GM12878 (cell line): ENCODE measurements around the gene SLC45A1.

Source experiments
- CTCF ChIP-seq, 3 experiments: IDR thresholded peaks in 2 of 3; conservative IDR thresholded peaks in 1 of 3; 2 replicates each; pipeline ENCODE4 v1.5.1; 2011; ENCODE audit warnings: low read depth in 3 of 3, low read length in 3 of 3, mild to moderate bottlenecking in 3 of 3, control low read depth in 2 of 3, moderate library complexity in 2 of 3, inconsistent platforms in 1 of 3, mixed read lengths in 1 of 3; ENCODE audit not compliant: control insufficient read depth in 2 of 3, insufficient read depth in 1 of 3; ENCODE audit errors: extremely low read depth in 1 of 3
- EP300 ChIP-seq, 2 experiments: fragments of 150-350 bp in 1 of 2; IDR thresholded peaks; 2 replicates each; pipeline ENCODE4 v1.6.1; 2011 to 2012; ENCODE audit warnings: low read depth in 2 of 2, low read length in 2 of 2, borderline replicate concordance in 1 of 2, improper control_type of control experiment in 1 of 2, inconsistent platforms in 1 of 2; ENCODE audit not compliant: control insufficient read depth in 1 of 2
- EZH2 ChIP-seq: IDR thresholded peaks from 2 replicates; pipeline ENCODE4 v1.6.1; 2012; ENCODE audit warnings: low read depth, mild to moderate bottlenecking, control low read depth, inconsistent platforms, low read length, borderline replicate concordance; ENCODE audit not compliant: control insufficient read depth
- HCFC1 ChIP-seq: fragments of 150-350 bp; IDR thresholded peaks from 2 replicates; pipeline ENCODE4 v1.6.1; 2014; ENCODE audit warnings: low read length
- JUND ChIP-seq: IDR thresholded peaks from 2 replicates; pipeline ENCODE4 v1.6.1; 2012; ENCODE audit warnings: low read depth, mild to moderate bottlenecking, low read length, improper control_type of control experiment, moderate library complexity
- MEF2B ChIP-seq: fragments of 450-650 bp; IDR thresholded peaks from 2 replicates; pipeline ENCODE4 v1.6.1; 2018; ENCODE audit warnings: mild to moderate bottlenecking, moderate library complexity; ENCODE audit not compliant: partially characterized antibody, poor library complexity, severe bottlenecking
- PBX3 ChIP-seq: IDR thresholded peaks from 2 replicates; pipeline ENCODE4 v1.6.1; 2011; ENCODE audit warnings: mild to moderate bottlenecking, low read depth, low read length, moderate library complexity; ENCODE audit not compliant: insufficient replicate concordance
- POLR2A ChIP-seq: IDR thresholded peaks from 2 replicates; pipeline ENCODE4 v1.6.1; 2011; ENCODE audit warnings: low read depth, mild to moderate bottlenecking, low read length
- PRDM15 ChIP-seq: fragments of 450-650 bp; formaldehyde crosslinking; IDR thresholded peaks from 2 replicates; pipeline ENCODE4 v1.4.0; 2020; ENCODE audit warnings: mild to moderate bottlenecking, moderate library complexity
- RFX5 ChIP-seq: IDR thresholded peaks from 2 replicates; pipeline ENCODE4 v1.6.1; 2011; ENCODE audit warnings: low read depth, low read length, improper control_type of control experiment
- SMARCA5 ChIP-seq: fragments of 450-650 bp; IDR thresholded peaks from 2 replicates; pipeline ENCODE4 v1.6.1; 2017; ENCODE audit warnings: mild to moderate bottlenecking
- ZNF217 ChIP-seq: fragments of 450-650 bp; IDR thresholded peaks from 2 replicates; pipeline ENCODE4 v1.6.1; 2017; ENCODE audit warnings: antibody characterized with exemption, mild to moderate bottlenecking
- TF ChIP-seq, protein P1 (sequence below): fragments of 150-350 bp; IDR thresholded peaks from 2 replicates; pipeline ENCODE4 v1.6.1; 2016; ENCODE audit warnings: low read depth, low read length

DNA sequence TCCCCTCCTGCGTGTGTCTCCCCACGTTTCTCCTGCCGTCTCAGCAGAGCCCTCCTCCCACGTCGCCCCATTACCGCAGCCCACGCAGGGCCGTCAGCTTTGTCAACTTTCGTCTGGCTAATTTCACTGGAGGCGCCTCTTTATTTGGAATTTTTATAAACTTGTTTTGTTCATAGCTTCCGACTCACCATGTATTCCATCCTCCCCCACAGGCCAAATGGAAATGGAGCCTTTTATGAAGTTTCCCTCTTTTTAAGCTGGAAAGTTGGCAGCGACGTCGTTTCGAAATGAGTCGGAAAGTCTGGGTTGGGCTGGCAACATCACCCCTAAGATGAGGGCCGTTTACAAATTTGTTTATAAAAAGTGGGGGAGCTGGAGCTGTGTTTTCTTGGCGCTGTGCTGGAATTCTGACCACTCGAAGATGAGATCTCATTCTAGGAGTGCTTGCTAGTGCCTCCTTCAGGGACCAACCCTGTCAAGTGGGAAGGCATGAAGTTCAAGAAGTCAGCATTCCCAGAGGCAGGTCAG is 23.7 kb upstream of the SLC45A1 start:
- no peak for TF ChIP-seq RFX5
- TF ChIP-seq EZH2, result no peak
- no peak for TF ChIP-seq CTCF (IDR thresholded peaks at IDR 0.05 in 2 of 3, conservative IDR thresholded peaks at IDR 0.05 in 1 of 3; ENCODE audit: control insufficient read depth in 2 of 3, extremely low read depth in 1 of 3, insufficient read depth in 1 of 3, low read depth in 3 of 3, low read length in 3 of 3)
- TF ChIP-seq, protein P1, sequence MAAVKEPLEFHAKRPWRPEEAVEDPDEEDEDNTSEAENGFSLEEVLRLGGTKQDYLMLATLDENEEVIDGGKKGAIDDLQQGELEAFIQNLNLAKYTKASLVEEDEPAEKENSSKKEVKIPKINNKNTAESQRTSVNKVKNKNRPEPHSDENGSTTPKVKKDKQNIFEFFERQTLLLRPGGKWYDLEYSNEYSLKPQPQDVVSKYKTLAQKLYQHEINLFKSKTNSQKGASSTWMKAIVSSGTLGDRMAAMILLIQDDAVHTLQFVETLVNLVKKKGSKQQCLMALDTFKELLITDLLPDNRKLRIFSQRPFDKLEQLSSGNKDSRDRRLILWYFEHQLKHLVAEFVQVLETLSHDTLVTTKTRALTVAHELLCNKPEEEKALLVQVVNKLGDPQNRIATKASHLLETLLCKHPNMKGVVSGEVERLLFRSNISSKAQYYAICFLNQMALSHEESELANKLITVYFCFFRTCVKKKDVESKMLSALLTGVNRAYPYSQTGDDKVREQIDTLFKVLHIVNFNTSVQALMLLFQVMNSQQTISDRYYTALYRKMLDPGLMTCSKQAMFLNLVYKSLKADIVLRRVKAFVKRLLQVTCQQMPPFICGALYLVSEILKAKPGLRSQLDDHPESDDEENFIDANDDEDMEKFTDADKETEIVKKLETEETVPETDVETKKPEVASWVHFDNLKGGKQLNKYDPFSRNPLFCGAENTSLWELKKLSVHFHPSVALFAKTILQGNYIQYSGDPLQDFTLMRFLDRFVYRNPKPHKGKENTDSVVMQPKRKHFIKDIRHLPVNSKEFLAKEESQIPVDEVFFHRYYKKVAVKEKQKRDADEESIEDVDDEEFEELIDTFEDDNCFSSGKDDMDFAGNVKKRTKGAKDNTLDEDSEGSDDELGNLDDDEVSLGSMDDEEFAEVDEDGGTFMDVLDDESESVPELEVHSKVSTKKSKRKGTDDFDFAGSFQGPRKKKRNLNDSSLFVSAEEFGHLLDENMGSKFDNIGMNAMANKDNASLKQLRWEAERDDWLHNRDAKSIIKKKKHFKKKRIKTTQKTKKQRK, result no peak
- no peak for TF ChIP-seq ZNF217
- TF ChIP-seq POLR2A, result no peak
- no peak for TF ChIP-seq PRDM15
- TF ChIP-seq MEF2B, result no peak
- TF ChIP-seq PBX3, result no peak
- no peak for TF ChIP-seq JUND
- no peak for TF ChIP-seq HCFC1
- TF ChIP-seq EP300 (IDR thresholded peaks at IDR 0.05; ENCODE audit: borderline replicate concordance in 1 of 2, control insufficient read depth in 1 of 2, low read depth in 2 of 2, low read length in 2 of 2), result no peak
- TF ChIP-seq SMARCA5, result no peak
